ENCODE results near the gene DLGAP1. TPM values are rescaled to one million over a fixed set of nuclear protein-coding genes. Genes with fewer than 3 reads are reported as not detected.

The DLGAP1 gene
- total RNA-seq, 1 donor from 2014 or later = 0.48 TPM

GRCh38 chr18:3599861-3600260 lies 855.2 kb downstream of the DLGAP1 start:
- no peak for DNase-seq (ENCODE audit: low spot score)

GRCh38 chr18:3599195-3599594 lies 855.9 kb downstream of the DLGAP1 start:
- DNase-seq (ENCODE audit: low spot score) = no peak
- ATAC-seq = no peak

More at GRCh38 chr18:3599861-3600260, 855.2 kb downstream of the DLGAP1 start:
- ATAC-seq = no peak

- DNase-seq (ENCODE audit: low spot score) (no peak), ATAC-seq (no peak)
Observed at GRCh38 chr18:3598581-3598980, 856.5 kb downstream of the DLGAP1 start.

- ATAC-seq (no peak), DNase-seq (ENCODE audit: low spot score) (no peak)
Observed at GRCh38 chr18:3597409-3598357, 857.4 kb downstream of the DLGAP1 start.

GRCh38 chr18:3596637-3597384 lies 858.3 kb downstream of the DLGAP1 start:
- ATAC-seq (peak; percentile 7), DNase-seq (ENCODE audit: low spot score) (peak; percentile 63)

- no peak for ATAC-seq
- DNase-seq (ENCODE audit: low spot score) = no peak
Observed at GRCh38 chr18:3596324-3596636, 858.8 kb downstream of the DLGAP1 start.

- DNase-seq (ENCODE audit: low spot score) = peak; percentile 52
- peak; percentile 25 for ATAC-seq
Observed at GRCh38 chr18:3595369-3596273, 859.5 kb downstream of the DLGAP1 start.

- ATAC-seq (peak; percentile 29), DNase-seq (ENCODE audit: low spot score) (peak; percentile 53)
Observed at GRCh38 chr18:3594760-3595368, 860.2 kb downstream of the DLGAP1 start.

GRCh38 chr18:3593904-3594759 lies 861.0 kb downstream of the DLGAP1 start:
- peak; percentile 88 for ATAC-seq

GRCh38 chr18:3593381-3593903 lies 861.7 kb downstream of the DLGAP1 start:
- ATAC-seq = peak; percentile 14
- no peak for DNase-seq (ENCODE audit: low spot score)

More at GRCh38 chr18:3593904-3594759, 861.0 kb downstream of the DLGAP1 start:
- peak; percentile 88 for DNase-seq (ENCODE audit: low spot score)

GRCh38 chr18:3592864-3593263 lies 862.2 kb downstream of the DLGAP1 start:
- ATAC-seq (no peak), DNase-seq (ENCODE audit: low spot score) (no peak)

GRCh38 chr18:3590096-3590630 lies 864.9 kb downstream of the DLGAP1 start:
- ATAC-seq = no peak
- DNase-seq (ENCODE audit: low spot score) = no peak

GRCh38 chr18:3585656-3586509 lies 869.2 kb downstream of the DLGAP1 start:
- DNase-seq (ENCODE audit: low spot score) (peak; percentile 87), ATAC-seq (peak; percentile 100)

- no peak for ATAC-seq
Observed at GRCh38 chr18:3584897-3585460, 870.1 kb downstream of the DLGAP1 start.

GRCh38 chr18:3584266-3584861 lies 870.7 kb downstream of the DLGAP1 start:
- no peak for ATAC-seq
- DNase-seq (ENCODE audit: low spot score) = no peak

More at GRCh38 chr18:3584897-3585460, 870.1 kb downstream of the DLGAP1 start:
- DNase-seq (ENCODE audit: low spot score) = no peak

GRCh38 chr18:3583873-3584247 lies 871.2 kb downstream of the DLGAP1 start:
- ATAC-seq = no peak
- no peak for DNase-seq (ENCODE audit: low spot score)

All from left lobe of liver (tissue), 2 donors.